H1 (cell line): Measurements from ENCODE around the gene LAIR1. TPM values are rescaled to one million over a fixed set of nuclear protein-coding genes. Genes with fewer than 3 reads are reported as not detected.
A peak's percentile ranks its signal among the peaks of the same experiment; 100 is the strongest.

Source experiments
- CTCF ChIA-PET: fragments of 300-600 bp; sonication (Branson Sonifier 250); formaldehyde crosslinking; loops from one replicate; lab custom pipeline; 2021; ENCODE audit not compliant: partially characterized antibody; lab: Charles Lee
- POLR2A ChIA-PET: fragments of 300-600 bp; sonication (Branson Sonifier 250); formaldehyde crosslinking; loops from one replicate; lab custom pipeline; 2021; ENCODE audit warnings: inconsistent platforms; ENCODE audit not compliant: partially characterized antibody; lab: Charles Lee
- DNase-seq, 2 experiments: peaks; one replicate each; pipeline versions ENCODE4 v3.0.0 to v3.0.0-alpha.2; 2010 to 2022; ENCODE audit warnings: low spot score in 2 of 2, low read depth in 1 of 2, mixed read lengths in 1 of 2
- FAIRE-seq: peaks from 2 replicates; lab custom pipeline; 2011; peaks lifted over from hg19 to GRCh38; lab: Jason Lieb, UNC
- H2AFZ ChIP-seq: 2 replicates; pipeline ENCODE4 v1.8.1; 2012; ENCODE audit warnings: low read length, inconsistent platforms
- H2AK5ac ChIP-seq: 2 replicates; pipeline ENCODE4 v1.6.1; 2013; ENCODE audit warnings: low read depth, low read length
- H2BK120ac ChIP-seq: replicated peaks from 2 replicates; pipeline ENCODE3; 2013; ENCODE audit warnings: low read depth, low read length, inconsistent platforms
- H2BK12ac ChIP-seq: 2 replicates; pipeline ENCODE4 v1.6.1; 2013; ENCODE audit warnings: low read depth, low read length
- H2BK15ac ChIP-seq: 2 replicates; pipeline ENCODE4 v1.6.1; 2013; ENCODE audit warnings: low read length
- H2BK20ac ChIP-seq: 2 replicates; pipeline ENCODE4 v1.6.1; 2013; ENCODE audit warnings: low read length
- H2BK5ac ChIP-seq: 2 replicates; pipeline ENCODE4 v1.6.1; 2013; ENCODE audit warnings: low read depth, low read length
- H3K14ac ChIP-seq: 2 replicates; pipeline ENCODE4 v1.6.1; 2013; ENCODE audit warnings: inconsistent platforms; ENCODE audit not compliant: insufficient read length
- H3K18ac ChIP-seq: 2 replicates; pipeline ENCODE4 v1.6.1; 2013; ENCODE audit warnings: low read length; ENCODE audit errors: extremely low read depth
- H3K23ac ChIP-seq: 2 replicates; pipeline ENCODE4 v1.6.1; 2013; ENCODE audit warnings: inconsistent platforms; ENCODE audit not compliant: insufficient read length
- H3K23me2 ChIP-seq: 2 replicates; pipeline ENCODE4 v1.6.1; 2013; ENCODE audit warnings: low read depth, low read length
- H3K27ac ChIP-seq: 2 replicates; pipeline ENCODE4 v1.6.1; 2011; ENCODE audit warnings: low read depth, low read length, inconsistent platforms
- H3K27me3 ChIP-seq, 4 experiments: replicated peaks in 1 of 4; 1 replicate in 1 of 4; 2 replicates in 3 of 4; pipeline versions ENCODE4 v1.6.1 to v1.8.1; 2011 to 2013; ENCODE audit warnings: low read length in 3 of 4, mild to moderate bottlenecking in 3 of 4, inconsistent platforms in 2 of 4, mixed read lengths in 2 of 4, moderate library complexity in 1 of 4; ENCODE audit not compliant: control insufficient read depth in 3 of 4, insufficient read depth in 3 of 4; ENCODE audit errors: extremely low read depth in 1 of 4
- H3K36me3 ChIP-seq, 4 experiments: 2 replicates each; pipeline versions ENCODE4 v1.6.1 to v1.8.1; 2011 to 2013; ENCODE audit warnings: mild to moderate bottlenecking in 4 of 4, low read length in 3 of 4, moderate library complexity in 2 of 4, control low read depth in 1 of 4, inconsistent platforms in 1 of 4; ENCODE audit not compliant: insufficient read depth in 4 of 4, control insufficient read depth in 2 of 4
- H3K4ac ChIP-seq: replicated peaks from 2 replicates; pipeline ENCODE3; 2013; ENCODE audit warnings: low read length, low read depth, mixed read lengths, inconsistent platforms; ENCODE audit not compliant: insufficient read length
- H3K4me1 ChIP-seq, 4 experiments: replicated peaks in 1 of 4; 1 replicate in 1 of 4; 2 replicates in 3 of 4; pipeline versions ENCODE4 v1.6.1 to v1.8.1; 2011 to 2013; ENCODE audit warnings: low read length in 3 of 4, inconsistent platforms in 2 of 4, mixed read lengths in 1 of 4; ENCODE audit not compliant: insufficient read depth in 4 of 4, control insufficient read depth in 3 of 4
- H3K4me2 ChIP-seq, 2 experiments: 2 replicates each; pipeline versions ENCODE4 v1.6.1 to v1.8.1; 2011 to 2013; ENCODE audit warnings: low read depth in 2 of 2, low read length in 2 of 2, control low read depth in 1 of 2, inconsistent platforms in 1 of 2, mild to moderate bottlenecking in 1 of 2; ENCODE audit not compliant: insufficient read depth in 1 of 2
- H3K4me3 ChIP-seq, 4 experiments: fragments of 200-600, 300-600 bp in 1 of 4; sonication (generic), shearing (Covaris generic), sonication (Bioruptor Twin) in 1 of 4; 2 replicates each; pipeline versions ENCODE4 v1.5.1 to v1.8.1; 2011 to 2016; ENCODE audit warnings: low read length in 4 of 4, low read depth in 3 of 4, control low read depth in 2 of 4, inconsistent platforms in 2 of 4, mild to moderate bottlenecking in 2 of 4, mixed read lengths in 1 of 4, moderate library complexity in 1 of 4; ENCODE audit not compliant: insufficient read depth in 2 of 4; ENCODE audit errors: extremely low read depth in 1 of 4
- H3K56ac ChIP-seq: replicated peaks from 2 replicates; pipeline ENCODE3; 2013; ENCODE audit warnings: low read depth, mild to moderate bottlenecking, mixed read lengths, low read length, inconsistent platforms; ENCODE audit not compliant: insufficient read length
- H3K79me1 ChIP-seq: 2 replicates; pipeline ENCODE4 v1.6.1; 2013; ENCODE audit warnings: low read depth, low read length, control low read depth
- H3K79me2 ChIP-seq, 2 experiments: 2 replicates each; pipeline versions ENCODE4 v1.6.1 to v1.8.1; 2012 to 2013; ENCODE audit warnings: low read length in 2 of 2, mild to moderate bottlenecking in 2 of 2, inconsistent platforms in 1 of 2; ENCODE audit not compliant: insufficient read depth in 2 of 2, control insufficient read depth in 1 of 2
- H3K9ac ChIP-seq, 4 experiments: replicated peaks in 1 of 4; 1 replicate in 1 of 4; 2 replicates in 3 of 4; pipeline versions ENCODE4 v1.6.1 to v1.8.1; 2011 to 2013; ENCODE audit warnings: low read depth in 3 of 4, low read length in 3 of 4, control low read depth in 2 of 4, mild to moderate bottlenecking in 2 of 4, moderate library complexity in 2 of 4, inconsistent platforms in 1 of 4; ENCODE audit errors: extremely low read depth in 1 of 4
- H3K9me3 ChIP-seq, 2 experiments: 2 replicates each; pipeline versions ENCODE4 v1.6.1 to v1.8.1; 2012 to 2013; ENCODE audit warnings: mild to moderate bottlenecking in 2 of 2, moderate library complexity in 2 of 2, control low read depth in 1 of 2, inconsistent platforms in 1 of 2, low read depth in 1 of 2, low read length in 1 of 2, mixed read lengths in 1 of 2; ENCODE audit not compliant: insufficient read depth in 2 of 2
- H4K20me1 ChIP-seq, 2 experiments: replicated peaks in 1 of 2; 2 replicates each; pipeline versions ENCODE3 to v1.8.1; 2011 to 2013; ENCODE audit warnings: inconsistent platforms in 2 of 2, low read length in 2 of 2, mild to moderate bottlenecking in 1 of 2; ENCODE audit not compliant: insufficient read depth in 2 of 2, control insufficient read depth in 1 of 2
- H4K5ac ChIP-seq: 2 replicates; pipeline ENCODE4 v1.6.1; 2013; ENCODE audit warnings: low read length, low read depth, mixed read lengths, inconsistent platforms; ENCODE audit not compliant: insufficient read length
- H4K8ac ChIP-seq: 2 replicates; pipeline ENCODE4 v1.8.0; 2013; ENCODE audit warnings: mild to moderate bottlenecking, moderate library complexity, low read length, inconsistent platforms; ENCODE audit not compliant: insufficient read depth; ENCODE audit errors: extremely low read depth
- H4K91ac ChIP-seq: replicated peaks from 2 replicates; pipeline ENCODE3; 2013; ENCODE audit warnings: low read length, mixed read lengths, inconsistent platforms; ENCODE audit not compliant: insufficient read length
- ASH2L ChIP-seq: fragments of 200-600, 300-600 bp; sonication (generic); IDR thresholded peaks from one replicate; pipeline ENCODE4 v1.7.1; 2017; ENCODE audit warnings: low read length
- BCL11A ChIP-seq, 2 experiments: IDR thresholded peaks; one replicate each; pipeline ENCODE4 v1.6.1; 2011; ENCODE audit warnings: low read depth in 2 of 2, low read length in 2 of 2, mild to moderate bottlenecking in 2 of 2
- EZH2 ChIP-seq: fragments of 200-600 bp; sonication (generic); IDR thresholded peaks from 2 replicates; pipeline ENCODE4 v1.7.1; 2012; ENCODE audit warnings: low read depth, mild to moderate bottlenecking, moderate library complexity, low read length, inconsistent platforms; ENCODE audit not compliant: severe bottlenecking
- JUN ChIP-seq: IDR thresholded peaks from 2 replicates; pipeline ENCODE4 v1.6.1; 2011; ENCODE audit warnings: low read depth, mild to moderate bottlenecking, improper control_type of control experiment, low read length
- KDM4A ChIP-seq: IDR thresholded peaks from one replicate; pipeline ENCODE4 v1.7.1; 2012; ENCODE audit warnings: low read depth, mild to moderate bottlenecking, moderate library complexity, low read length, inconsistent platforms; ENCODE audit not compliant: severe bottlenecking
- POLR2A ChIP-seq, 2 experiments: IDR thresholded peaks; 1 replicate in 1 of 2; 2 replicates in 1 of 2; pipeline ENCODE4 v1.6.1; 2011; ENCODE audit warnings: low read depth in 2 of 2, low read length in 2 of 2, mild to moderate bottlenecking in 2 of 2; ENCODE audit errors: control extremely low read depth in 1 of 2
- POU5F1 ChIP-seq: IDR thresholded peaks from 2 replicates; pipeline ENCODE4 v1.6.1; 2011; ENCODE audit warnings: low read depth, mild to moderate bottlenecking, low read length, moderate library complexity
- SIRT6 ChIP-seq: IDR thresholded peaks from one replicate; pipeline ENCODE4 v1.7.1; 2012; ENCODE audit warnings: low read length, inconsistent platforms
- YY1 ChIP-seq: IDR thresholded peaks from 2 replicates; pipeline ENCODE4 v1.6.1; 2011; ENCODE audit warnings: low read depth, mild to moderate bottlenecking, low read length
- WGBS, 2 experiments: shearing (Covaris generic) in 1 of 2; methylation state at CpG; one replicate each; pipeline versions ENCODE4 v1.1.6 to v1.1.7; 2013 to 2015; ENCODE audit warnings: low lambda C conversion rate in 2 of 2, mixed read lengths in 2 of 2, inconsistent platforms in 1 of 2, low coverage in 1 of 2, missing lambda C conversion rate in 1 of 2; ENCODE audit not compliant: insufficient replicate concordance in 2 of 2, insufficient coverage in 1 of 2, insufficient read length in 1 of 2; ENCODE audit errors: extremely low coverage in 1 of 2, missing lambda C conversion rate in 1 of 2; 5-methylcytosine and 5-hydroxymethylcytosine counted together
- polyA plus RNA-seq, 7 experiments: library from polyadenylated mRNA; depleted of rRNA in 3 of 7; stranded (reverse) in 5 of 7; unstranded in 2 of 7; fragments of >200 nt in 5 of 7; fragments of 200-250 nt in 2 of 7; gene quantifications; 1 replicate in 5 of 7; 2 replicates in 1 of 7; 4 replicates in 1 of 7; pipeline versions ENCODE4 v1.2.1 to v1.2.3, GENCODE V29; 2011 to 2013; ENCODE audit warnings: missing spikeins in 2 of 7, mixed read lengths in 2 of 7
- total RNA-seq: library from RNA; stranded (reverse); fragmentation: NEBNext Ultra II Directional; extraction: Animal tissue kit (Norgen Biotek cat#: 25700); gene quantifications from 2 replicates; pipeline ENCODE4 v1.2.1, GENCODE V29; 2021

The LAIR1 gene
- total and polyA plus RNA-seq, 2 of the 8 experiments (the other 6 are each of a cell fraction or from before 2014, with no cell fraction given) = 0.18 TPM; not detected in 1

GRCh38 chr19:54393381-54393780 is 28.6 kb upstream of the LAIR1 start:
- no peaks in the 10 kb centered on the region for H3K36me3 ChIP-seq
- H2BK20ac ChIP-seq = no peak overlapping the region
- no peak overlapping the region for H3K4ac ChIP-seq
- no peak overlapping the region for H2AK5ac ChIP-seq
- no peak overlapping the region for H2BK15ac ChIP-seq
- H3K23me2 ChIP-seq = no peaks in the 10 kb centered on the region
- WGBS, 2 experiments = 91% methylated on average over 16 of the region's 16 CpGs; no CpG with 5 or more reads in 1 of the 2 experiments
- TF ChIP-seq POLR2A (IDR thresholded peaks at IDR 0.05; ENCODE audit: control extremely low read depth in 1 of 2, low read depth in 2 of 2, low read length in 2 of 2) (no peak), KDM4A (no peak), SIRT6 (no peak), JUN (no peak), BCL11A (IDR thresholded peaks at IDR 0.05; ENCODE audit: low read depth in 2 of 2, low read length in 2 of 2) (no peak), ASH2L (no peak), YY1 (no peak), EZH2 (no peak), POU5F1 (no peak)
- H2BK5ac ChIP-seq = no peak overlapping the region
- H4K20me1 ChIP-seq = no peaks in the 10 kb centered on the region
- H3K18ac ChIP-seq = no peak overlapping the region
- no peak overlapping the region for H3K4me2 ChIP-seq
- ChIA-PET POLR2A (interaction anchor here (0.9 to 1.2 kb wide), 2 partner anchors 37 to 47 kb away, joined by 3 read pairs; no protein-coding TSS in a partner anchor), CTCF (interaction anchor here (0.9 to 7.1 kb wide), 8 partner anchors 9 to 88 kb away, joined by 3 to 109 read pairs (median 4); partner anchors contain the start of gene TTYH1)
- H2BK120ac ChIP-seq = no peak overlapping the region
- H4K91ac ChIP-seq = no peak overlapping the region
- 0 out of 7 replicates have a peak, but pooled peaks cover 0 to 2% (median 0%) of the 10 kb centered on the region in 4 experiments for H3K27me3 ChIP-seq
- no peaks in the 10 kb centered on the region for H3K79me1 ChIP-seq
- H2BK12ac ChIP-seq = peak overlapping the region; percentile 11; the same call in 1 of the 2 replicates
- H4K5ac ChIP-seq = no peak overlapping the region
- DNase-seq = no peak
- FAIRE-seq = no peak
- no peak overlapping the region for H3K27ac ChIP-seq
- no peaks in the 10 kb centered on the region for H3K9me3 ChIP-seq
- H3K4me1 ChIP-seq = peaks cover 0 to 9% (median 6%) of the 10 kb centered on the region in 4 experiments; a peak in 5 of 7 replicates
- no peak overlapping the region for H3K23ac ChIP-seq
- H3K56ac ChIP-seq = no peak overlapping the region
- no peak overlapping the region for H3K4me3 ChIP-seq
- no peak overlapping the region for H3K9ac ChIP-seq
- no peaks in the 10 kb centered on the region for H3K79me2 ChIP-seq
- no peak overlapping the region for H3K14ac ChIP-seq
- no peak overlapping the region for H2AFZ ChIP-seq
- no peak overlapping the region for H4K8ac ChIP-seq
